Mononuclear cell (primary cell): ENCODE results near the gene BMP15. TPM values are rescaled to one million over a fixed set of nuclear protein-coding genes. Genes with fewer than 3 reads are reported as not detected.

ENCODE experiments used
- H3K27me3 ChIP-seq: 2 replicates; pipeline ENCODE4 v1.6.0; 2011; ENCODE audit warnings: low read length, control low read depth; ENCODE audit not compliant: insufficient read depth
- H3K4me1 ChIP-seq: 2 replicates; pipeline ENCODE4 v1.5.1; 2011; ENCODE audit warnings: mild to moderate bottlenecking, low read length, control low read depth; ENCODE audit not compliant: insufficient read depth
- H3K4me3 ChIP-seq: 2 replicates; pipeline ENCODE4 v1.5.1; 2011; ENCODE audit warnings: mild to moderate bottlenecking, low read length, moderate library complexity
- H3K9me3 ChIP-seq: 2 replicates; pipeline ENCODE4 v1.5.1; 2011; ENCODE audit warnings: low read depth, mild to moderate bottlenecking, control low read depth, low read length
- total RNA-seq: library from RNA; depleted of rRNA; stranded (reverse); fragments of >200 nt; gene quantifications from one replicate; pipeline ENCODE4 v1.2.3, GENCODE V29; 2012

BMP15 gene
- total RNA-seq, 1 donor = not detected

GRCh38 chrX:50941638-50942037 lies 31.1 kb downstream of the BMP15 start:
- no peak overlapping the region for H3K4me3 ChIP-seq

GRCh38 chrX:50942471-50942870 lies 31.9 kb downstream of the BMP15 start:
- H3K9me3 ChIP-seq = no peaks in the 10 kb centered on the region
- no peaks in the 10 kb centered on the region for H3K4me1 ChIP-seq
- H3K27me3 ChIP-seq = no peaks in the 10 kb centered on the region
- no peak overlapping the region for H3K4me3 ChIP-seq

More at GRCh38 chrX:50941638-50942037, 31.1 kb downstream of the BMP15 start:
- Histone ChIP-seq H3K27me3 (no peaks in the 10 kb centered on the region), H3K9me3 (no peaks in the 10 kb centered on the region), H3K4me1 (no peaks in the 10 kb centered on the region)

- Histone ChIP-seq H3K9me3 (no peaks in the 10 kb centered on the region), H3K4me3 (no peak overlapping the region), H3K27me3 (no peaks in the 10 kb centered on the region), H3K4me1 (no peaks in the 10 kb centered on the region)
These were observed 41.9 kb downstream of the BMP15 start for GRCh38 chrX:50952406-50952805.

DNA sequence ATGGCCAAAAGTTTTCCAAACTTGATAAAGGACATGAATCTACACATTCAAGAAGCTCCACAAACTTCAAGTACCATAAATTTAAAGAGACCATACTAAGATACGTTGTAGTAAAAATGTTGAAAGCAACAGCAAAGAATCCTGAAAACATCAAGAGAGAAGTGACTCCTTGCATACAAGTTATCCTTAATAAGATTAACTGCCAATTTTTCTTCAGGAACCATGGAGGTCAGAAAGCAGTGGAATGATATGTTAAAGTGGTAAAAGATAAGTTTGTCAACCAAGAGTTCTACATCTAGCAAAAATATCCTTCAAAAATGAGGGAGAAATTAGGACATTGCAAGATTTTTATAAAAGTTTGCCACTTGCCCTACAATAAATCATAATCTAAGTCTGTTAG lies 43.3 kb downstream of the BMP15 start:
- H3K4me1 ChIP-seq = no peaks in the 10 kb centered on the region

DNA sequence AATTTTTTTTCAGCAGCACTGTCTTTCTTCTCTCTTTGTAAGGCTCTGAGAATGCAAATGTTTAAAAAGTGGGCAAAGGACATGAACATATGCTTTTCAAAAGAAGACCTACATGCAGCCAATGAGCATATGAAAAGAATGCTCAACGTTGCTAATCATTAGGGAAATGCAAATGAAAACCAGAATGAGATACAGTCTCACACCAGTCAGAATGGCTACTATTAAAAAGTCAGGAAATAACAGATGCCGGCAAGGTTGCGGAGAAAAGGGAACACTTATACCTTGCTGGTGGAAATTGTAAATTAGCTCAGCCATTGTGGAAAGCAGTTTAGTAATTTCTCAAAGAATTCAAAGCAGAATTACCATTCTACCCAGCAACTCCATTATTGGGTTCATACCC lies 51.6 kb downstream of the BMP15 start:
- Histone ChIP-seq H3K4me3 (no peak overlapping the region), H3K4me1 (no peaks in the 10 kb centered on the region), H3K27me3 (no peaks in the 10 kb centered on the region), H3K9me3 (no peaks in the 10 kb centered on the region)

More for the DNA sequence above, 43.3 kb downstream of the BMP15 start:
- H3K27me3 ChIP-seq = no peaks in the 10 kb centered on the region
- no peaks in the 10 kb centered on the region for H3K9me3 ChIP-seq
- H3K4me3 ChIP-seq = no peak overlapping the region

- H3K27me3 ChIP-seq = no peaks in the 10 kb centered on the region
- H3K9me3 ChIP-seq = no peaks in the 10 kb centered on the region
- no peaks in the 10 kb centered on the region for H3K4me1 ChIP-seq
- H3K4me3 ChIP-seq = no peak overlapping the region
These were observed 53.3 kb downstream of the BMP15 start for GRCh38 chrX:50963842-50964241.

Other genes starting within 250 kb of the BMP15 start
- gene SHROOM4, start 96.5 kb upstream of the BMP15 start, total RNA-seq = 0.31 TPM